Stimulated activated CD8-positive, alpha-beta memory T cell treated with anti-CD3 and anti-CD28 coated beads, Interleukin-12 subunit alpha, Interleukin-12 subunit beta, amount 100 ng/mL, for 24 hours (primary cell): ENCODE measurements around the gene CPEB2.

Source experiments
- DNase-seq: peaks from one replicate; pipeline ENCODE4 v3.0.0-alpha.2; 2020; ENCODE audit errors: extremely low read depth

The CPEB2 gene

GRCh38 chr4:15001869-15002658 is at the start of gene CPEB2:
CPEB2 (plus strand) TSS chr4:15002481; CDS start chr4:15002674, 193 bp downstream.
- peak; percentile 80 for DNase-seq

DNA sequence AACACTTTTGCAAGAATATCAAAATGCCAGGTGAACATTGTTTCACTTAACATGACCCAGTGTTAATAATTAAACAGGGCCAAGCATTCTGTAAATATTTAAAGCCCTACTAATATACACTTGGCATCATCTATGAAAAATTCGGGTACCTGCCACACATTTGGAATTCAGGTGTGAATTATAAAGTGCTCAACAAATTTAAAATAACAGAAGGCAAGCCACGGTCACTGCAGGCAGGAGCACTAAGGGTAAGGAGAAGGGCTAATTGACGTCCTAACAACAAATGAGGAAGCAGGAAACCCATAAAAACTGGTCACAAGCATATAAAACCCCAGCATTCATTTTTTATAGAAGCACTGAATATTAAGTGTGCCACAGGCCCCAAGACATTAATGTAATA is 43.8 kb upstream of the CPEB2 start:
- no peak for DNase-seq

- DNase-seq, result no peak
Observed at GRCh38 chr4:14961292-14961691, 41.0 kb upstream of the CPEB2 start.

- no peak for DNase-seq
Observed at GRCh38 chr4:14965071-14965470, 37.2 kb upstream of the CPEB2 start.

GRCh38 chr4:14967982-14968381 is 34.3 kb upstream of the CPEB2 start:
- DNase-seq, result no peak

GRCh38 chr4:14977830-14978229 is 24.5 kb upstream of the CPEB2 start:
- no peak for DNase-seq

- DNase-seq, result no peak
Observed at GRCh38 chr4:14984448-14984847, 17.8 kb upstream of the CPEB2 start.

DNA sequence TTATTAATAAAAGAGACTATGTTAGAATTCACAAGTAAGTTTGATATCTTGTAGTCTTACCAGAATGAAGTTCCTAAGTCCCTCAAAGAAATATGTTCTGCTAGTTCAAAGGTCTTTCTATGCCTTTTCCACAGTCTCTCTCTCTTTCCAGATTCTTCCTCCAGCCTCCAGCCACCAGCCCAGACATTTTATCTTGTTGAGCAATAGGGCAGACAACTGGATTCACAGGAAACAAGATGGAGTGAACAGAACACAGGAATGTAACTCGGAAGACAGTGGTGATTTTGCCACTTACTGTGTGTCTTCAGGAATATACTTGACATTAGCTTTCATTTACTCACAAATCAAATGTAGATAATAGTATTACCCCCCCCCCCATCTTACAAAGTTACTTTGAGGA is 17.1 kb upstream of the CPEB2 start:
- no peak for DNase-seq

DNA sequence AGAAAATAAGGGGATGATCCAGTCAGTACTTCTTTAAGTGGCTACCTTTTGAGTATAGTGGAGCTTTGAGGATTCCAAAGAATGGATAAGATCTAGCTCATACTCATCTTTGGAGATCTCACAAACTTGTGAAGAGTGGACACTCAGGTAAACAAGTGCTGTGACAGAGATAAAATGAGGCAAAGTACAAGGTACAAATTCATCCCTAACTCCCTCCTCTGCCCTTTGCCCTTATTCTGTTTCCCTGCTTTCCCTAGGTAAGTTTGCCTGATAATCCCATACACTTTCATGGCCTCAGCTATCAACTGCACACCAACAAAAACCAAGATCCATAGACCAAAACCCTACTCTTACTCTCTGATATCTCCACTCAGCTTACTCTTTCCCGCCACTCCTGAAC is 16.4 kb upstream of the CPEB2 start:
- DNase-seq, result no peak

GRCh38 chr4:14987054-14987453 is 15.2 kb upstream of the CPEB2 start:
- no peak for DNase-seq

GRCh38 chr4:14990484-14990883 is 11.8 kb upstream of the CPEB2 start:
- no peak for DNase-seq

GRCh38 chr4:14994242-14994641 is 8.0 kb upstream of the CPEB2 start:
- DNase-seq, result no peak

- no peak for DNase-seq
Observed at GRCh38 chr4:15001248-15001868, 923 bp upstream of the CPEB2 start.

DNA sequence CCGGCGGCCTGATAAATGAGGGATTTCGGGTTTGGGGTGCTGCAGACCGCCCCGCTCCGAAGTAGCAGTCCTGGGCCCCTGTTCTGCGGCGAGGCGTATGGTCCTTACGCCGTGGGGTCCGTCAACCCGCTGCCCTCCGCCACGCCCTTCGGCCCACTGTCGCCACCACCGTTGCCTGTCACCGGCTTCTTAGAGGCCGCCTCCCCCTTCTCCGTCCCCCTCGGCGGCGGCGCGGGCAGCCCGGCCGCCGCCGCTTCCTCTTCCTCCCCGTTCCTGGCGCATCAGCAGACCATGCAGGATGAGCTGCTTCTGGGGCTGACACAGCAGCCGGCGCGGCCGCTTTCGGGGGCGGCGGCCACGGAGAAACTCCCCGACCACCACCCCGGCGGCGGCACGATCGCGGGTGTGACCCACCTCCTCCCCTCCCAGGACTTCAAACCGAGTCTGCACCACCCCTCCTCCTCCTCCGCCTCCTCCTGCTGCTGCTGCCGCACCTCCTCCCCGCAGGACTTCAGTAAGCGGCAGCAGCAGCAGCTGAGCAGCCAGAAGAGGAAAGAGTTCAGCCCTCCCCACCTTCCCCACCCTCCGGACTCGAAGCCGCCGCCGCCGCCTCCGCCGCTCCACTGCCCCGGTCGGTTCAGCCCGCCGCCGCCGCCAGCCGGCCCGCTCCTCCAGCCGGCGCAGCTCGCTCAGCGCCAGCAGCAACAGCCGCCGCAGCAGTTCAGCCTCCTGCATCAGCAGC is 549 bp downstream of the CPEB2 start:
- DNase-seq, result peak; percentile 38

- peak; percentile 30 for DNase-seq
Observed at GRCh38 chr4:15003401-15003890, 1.2 kb downstream of the CPEB2 start.

DNA sequence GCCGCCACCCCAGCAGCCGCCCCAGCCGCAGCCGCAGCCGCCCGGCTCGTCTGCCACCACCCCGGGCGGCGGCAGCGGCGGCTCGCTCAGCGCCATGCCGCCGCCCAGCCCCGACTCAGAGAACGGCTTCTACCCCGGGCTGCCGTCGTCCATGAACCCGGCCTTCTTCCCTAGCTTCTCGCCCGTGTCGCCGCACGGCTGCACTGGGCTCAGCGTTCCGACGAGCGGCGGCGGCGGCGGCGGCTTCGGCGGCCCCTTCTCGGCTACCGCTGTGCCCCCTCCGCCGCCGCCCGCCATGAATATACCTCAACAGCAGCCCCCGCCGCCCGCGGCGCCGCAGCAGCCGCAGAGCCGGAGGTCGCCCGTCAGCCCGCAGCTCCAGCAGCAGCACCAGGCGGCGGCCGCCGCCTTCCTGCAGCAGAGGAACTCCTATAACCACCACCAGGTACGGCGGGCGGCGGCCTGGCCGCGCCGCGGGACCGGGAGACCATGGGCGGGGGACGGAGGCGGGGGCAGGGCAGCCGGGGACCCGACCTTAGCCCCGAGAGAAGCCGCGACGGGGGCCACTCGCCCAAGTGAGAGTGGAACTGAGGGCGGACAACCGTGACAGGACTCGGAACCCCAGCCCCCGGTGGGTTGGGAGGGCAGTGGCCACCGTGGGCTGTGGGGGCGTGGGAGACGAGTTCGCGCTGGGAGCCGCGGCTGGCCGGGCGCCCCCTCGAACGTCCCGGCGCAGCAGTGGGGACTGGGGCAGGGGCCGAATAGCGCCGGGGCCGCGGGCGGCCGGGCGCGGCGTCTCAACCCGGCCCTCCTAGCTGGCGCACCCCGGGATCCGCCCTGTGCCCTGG is 1.8 kb downstream of the CPEB2 start:
- no peak for DNase-seq

GRCh38 chr4:15004739-15005301 is 2.5 kb downstream of the CPEB2 start:
- DNase-seq, result no peak

DNA sequence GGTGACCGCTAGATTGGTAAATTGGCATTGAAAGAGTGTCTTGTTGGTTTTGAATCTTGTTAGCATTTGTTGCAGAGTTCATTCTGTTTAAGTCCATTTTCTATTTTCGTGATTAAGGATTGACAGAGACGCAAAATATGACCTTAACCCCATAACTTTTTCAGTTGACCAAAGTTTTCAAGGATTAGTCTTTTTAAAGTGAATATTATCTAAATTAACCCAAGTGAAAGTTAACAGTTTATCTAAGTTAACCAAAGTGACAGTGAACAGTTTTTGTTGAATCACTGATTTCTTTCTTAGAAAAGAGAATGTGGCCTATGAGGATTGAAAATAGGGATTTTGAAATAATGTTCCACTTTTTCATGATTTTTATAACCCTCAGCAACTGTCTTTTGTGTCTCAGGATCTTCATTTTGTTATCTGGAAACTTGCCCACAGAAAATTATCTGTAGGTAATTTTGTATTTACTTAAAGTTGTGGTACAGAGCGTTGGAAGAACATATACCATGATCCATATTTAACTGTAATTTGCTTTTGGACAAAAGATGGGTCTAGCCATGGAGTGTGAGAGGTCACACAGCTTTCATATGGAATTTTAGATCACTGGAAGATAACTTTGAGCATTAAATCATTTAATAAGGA is 3.3 kb downstream of the CPEB2 start:
- no peak for DNase-seq

DNA sequence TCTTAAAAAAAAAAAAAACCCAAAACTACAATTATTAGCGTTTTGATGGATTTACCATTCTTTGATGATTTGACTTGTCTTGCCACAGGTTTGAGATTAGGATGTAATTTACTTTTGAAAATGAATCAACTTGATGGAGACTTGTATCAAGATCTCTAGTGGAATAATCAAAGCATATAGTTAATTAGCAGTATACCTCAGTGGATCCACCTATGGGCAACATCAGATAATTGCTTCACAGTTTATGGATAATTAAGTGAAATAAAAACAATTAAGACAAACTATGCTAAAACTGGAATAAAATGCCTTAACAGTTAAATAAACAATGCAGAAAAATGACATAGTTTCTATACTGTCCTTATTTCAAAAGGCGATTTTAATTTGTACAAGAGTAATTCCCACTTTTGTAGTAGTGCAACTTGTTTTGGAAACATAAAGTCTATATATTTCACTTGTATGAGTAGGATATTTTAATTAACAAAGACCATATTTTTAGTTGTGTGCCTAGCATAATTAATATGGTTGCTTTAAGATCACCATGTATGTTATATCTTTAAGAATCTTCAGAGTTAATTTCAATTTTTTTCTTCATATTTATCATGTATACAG is 4.2 kb downstream of the CPEB2 start:
- no peak for DNase-seq

DNA sequence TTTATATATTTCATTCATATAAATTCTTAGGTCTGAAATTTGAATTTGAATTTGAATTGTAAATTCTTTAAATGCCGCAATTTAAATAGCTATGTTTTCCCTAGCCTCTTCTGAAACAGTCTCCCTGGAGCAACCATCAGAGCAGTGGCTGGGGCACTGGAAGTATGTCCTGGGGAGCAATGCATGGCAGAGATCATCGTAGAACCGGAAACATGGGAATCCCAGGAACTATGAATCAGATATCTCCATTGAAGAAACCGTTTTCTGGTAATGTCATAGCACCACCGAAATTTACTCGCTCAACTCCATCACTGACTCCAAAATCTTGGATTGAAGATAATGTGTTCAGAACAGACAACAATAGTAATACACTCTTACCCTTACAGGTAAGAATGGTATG is 4.9 kb downstream of the CPEB2 start:
- DNase-seq, result no peak
